SK-N-SH treated with all-trans-retinoic acid at 6 μM for 48 hours (cell line): Measurements from ENCODE around the gene ELF5.

Source experiments
- ATAC-seq: fragments of 200-7000 bp; cut with Tn5 transposase; 3 replicates; pipeline ENCODE4 v1.9.1; 2020; ENCODE audit warnings: mild to moderate bottlenecking, moderate library complexity
- ARNTL ChIP-seq: fragments of 450-650 bp; formaldehyde crosslinking; IDR thresholded peaks from 2 replicates; pipeline ENCODE4 v1.5.0; 2020; ENCODE audit warnings: low read depth, mild to moderate bottlenecking, moderate library complexity, borderline replicate concordance
- BACH2 ChIP-seq: fragments of 250-450 bp; sonication (Bioruptor Pico); IDR thresholded peaks from 2 replicates; pipeline ENCODE4 v1.9.0; 2021; ENCODE audit warnings: mild to moderate bottlenecking, borderline replicate concordance
- CSDC2 ChIP-seq: fragments of 250-450 bp; sonication (Bioruptor Pico); IDR thresholded peaks from 2 replicates; pipeline ENCODE4 v1.5.0; 2020; ENCODE audit warnings: mild to moderate bottlenecking, moderate library complexity
- ESRRG ChIP-seq: fragments of 250-450 bp; sonication (Bioruptor Pico); IDR thresholded peaks from 2 replicates; pipeline ENCODE4 v1.6.1; 2021; ENCODE audit warnings: mild to moderate bottlenecking
- GLIS3 ChIP-seq: fragments of 250-450 bp; sonication (Bioruptor Pico); IDR thresholded peaks from 2 replicates; pipeline ENCODE4 v1.5.0; 2020; ENCODE audit warnings: mild to moderate bottlenecking, moderate library complexity
- ISL1 ChIP-seq: fragments of 250-450 bp; sonication (Bioruptor Pico); IDR thresholded peaks from 2 replicates; pipeline ENCODE4 v2.1.2; 2022; ENCODE audit warnings: mild to moderate bottlenecking, moderate library complexity
- PPARA ChIP-seq: fragments of 250-450 bp; sonication (Bioruptor Pico); IDR thresholded peaks from 2 replicates; pipeline ENCODE4 v1.5.0; 2020; ENCODE audit warnings: mild to moderate bottlenecking, borderline replicate concordance
- RARB ChIP-seq: fragments of 250-450 bp; sonication (Bioruptor Pico); IDR thresholded peaks from 2 replicates; pipeline ENCODE4 v1.8.0; 2021; ENCODE audit warnings: mild to moderate bottlenecking, moderate library complexity
- SNAI2 ChIP-seq: fragments of 250-450 bp; sonication (Bioruptor Pico); IDR thresholded peaks from 2 replicates; pipeline ENCODE4 v1.5.0; 2020; ENCODE audit warnings: mild to moderate bottlenecking, moderate library complexity
- TCF4 ChIP-seq: fragments of 250-450 bp; sonication (Bioruptor Pico); IDR thresholded peaks from 2 replicates; pipeline ENCODE4 v1.8.0; 2021; ENCODE audit warnings: mild to moderate bottlenecking, moderate library complexity, borderline replicate concordance
- TOX ChIP-seq: fragments of 250-450 bp; sonication (Bioruptor Pico); IDR thresholded peaks from 2 replicates; pipeline ENCODE4 v1.8.0; 2021; ENCODE audit warnings: mild to moderate bottlenecking, moderate library complexity, borderline replicate concordance
- TSHZ2 ChIP-seq: fragments of 250-450 bp; sonication (Bioruptor Pico); IDR thresholded peaks from 2 replicates; pipeline ENCODE4 v1.5.0; 2020; ENCODE audit warnings: mild to moderate bottlenecking, moderate library complexity
- ZC3H10 ChIP-seq: fragments of 250-450 bp; sonication (Bioruptor Pico); IDR thresholded peaks from 2 replicates; pipeline ENCODE4 v1.5.1; 2021; ENCODE audit warnings: mild to moderate bottlenecking, moderate library complexity
- ZFP3 ChIP-seq: fragments of 250-450 bp; sonication (Bioruptor Pico); IDR thresholded peaks from 2 replicates; pipeline ENCODE4 v1.5.0; 2020; ENCODE audit warnings: mild to moderate bottlenecking, moderate library complexity
- ZFP30 ChIP-seq: fragments of 450-650 bp; formaldehyde crosslinking; IDR thresholded peaks from 2 replicates; pipeline ENCODE4 v1.5.0; 2022; ENCODE audit warnings: mild to moderate bottlenecking, moderate library complexity
- ZNF70 ChIP-seq: fragments of 450-650 bp; formaldehyde crosslinking; IDR thresholded peaks from 2 replicates; pipeline ENCODE4 v1.5.0; 2020; ENCODE audit warnings: mild to moderate bottlenecking, moderate library complexity
- ZNF8 ChIP-seq: fragments of 450-650 bp; formaldehyde crosslinking; IDR thresholded peaks from 2 replicates; pipeline ENCODE4 v1.5.0; 2020; ENCODE audit warnings: mild to moderate bottlenecking, moderate library complexity
- TF ChIP-seq, protein P1 (sequence below): fragments of 250-450 bp; sonication (Bioruptor Pico); IDR thresholded peaks from 2 replicates; pipeline ENCODE4 v1.8.0; 2021; ENCODE audit warnings: low read depth, mild to moderate bottlenecking, moderate library complexity, borderline replicate concordance
- TF ChIP-seq, protein P2 (sequence below): fragments of 250-450 bp; sonication (Bioruptor Pico); IDR thresholded peaks from 2 replicates; pipeline ENCODE4 v1.8.0; 2020; ENCODE audit warnings: mild to moderate bottlenecking, moderate library complexity, borderline replicate concordance
- TF ChIP-seq, protein P3 (sequence below): fragments of 250-450 bp; sonication (Bioruptor Pico); IDR thresholded peaks from 2 replicates; pipeline ENCODE4 v1.5.1; 2020; ENCODE audit warnings: low read depth, mild to moderate bottlenecking, moderate library complexity

The ELF5 gene

GRCh38 chr11:34449013-34449412 lies 64.6 kb downstream of the ELF5 start:
- TF ChIP-seq ESRRG = no peak
- no peak for TF ChIP-seq ISL1 (CRISPR knock-in tag)
- no peak for TF ChIP-seq ZC3H10
- no peak for TF ChIP-seq ARNTL (CRISPR knock-in tag)
- TF ChIP-seq ZNF70 (CRISPR knock-in tag) = no peak
- TF ChIP-seq ZFP3 (CRISPR knock-in tag) = no peak
- TF ChIP-seq TCF4 (CRISPR knock-in tag) = no peak
- TF ChIP-seq RARB (CRISPR knock-in tag) = no peak
- TF ChIP-seq TSHZ2 (CRISPR knock-in tag) = no peak
- TF ChIP-seq PPARA = no peak
- TF ChIP-seq, protein P1, sequence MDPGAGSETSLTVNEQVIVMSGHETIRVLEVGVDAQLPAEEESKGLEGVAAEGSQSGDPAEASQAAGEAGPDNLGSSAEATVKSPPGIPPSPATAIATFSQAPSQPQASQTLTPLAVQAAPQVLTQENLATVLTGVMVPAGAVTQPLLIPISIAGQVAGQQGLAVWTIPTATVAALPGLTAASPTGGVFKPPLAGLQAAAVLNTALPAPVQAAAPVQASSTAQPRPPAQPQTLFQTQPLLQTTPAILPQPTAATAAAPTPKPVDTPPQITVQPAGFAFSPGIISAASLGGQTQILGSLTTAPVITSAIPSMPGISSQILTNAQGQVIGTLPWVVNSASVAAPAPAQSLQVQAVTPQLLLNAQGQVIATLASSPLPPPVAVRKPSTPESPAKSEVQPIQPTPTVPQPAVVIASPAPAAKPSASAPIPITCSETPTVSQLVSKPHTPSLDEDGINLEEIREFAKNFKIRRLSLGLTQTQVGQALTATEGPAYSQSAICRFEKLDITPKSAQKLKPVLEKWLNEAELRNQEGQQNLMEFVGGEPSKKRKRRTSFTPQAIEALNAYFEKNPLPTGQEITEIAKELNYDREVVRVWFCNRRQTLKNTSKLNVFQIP (CRISPR knock-in tag) = no peak
- no peak for TF ChIP-seq ZNF8 (CRISPR knock-in tag)
- no peak for TF ChIP-seq CSDC2
- TF ChIP-seq ZFP30 (CRISPR knock-in tag) = no peak
- TF ChIP-seq, protein P2, sequence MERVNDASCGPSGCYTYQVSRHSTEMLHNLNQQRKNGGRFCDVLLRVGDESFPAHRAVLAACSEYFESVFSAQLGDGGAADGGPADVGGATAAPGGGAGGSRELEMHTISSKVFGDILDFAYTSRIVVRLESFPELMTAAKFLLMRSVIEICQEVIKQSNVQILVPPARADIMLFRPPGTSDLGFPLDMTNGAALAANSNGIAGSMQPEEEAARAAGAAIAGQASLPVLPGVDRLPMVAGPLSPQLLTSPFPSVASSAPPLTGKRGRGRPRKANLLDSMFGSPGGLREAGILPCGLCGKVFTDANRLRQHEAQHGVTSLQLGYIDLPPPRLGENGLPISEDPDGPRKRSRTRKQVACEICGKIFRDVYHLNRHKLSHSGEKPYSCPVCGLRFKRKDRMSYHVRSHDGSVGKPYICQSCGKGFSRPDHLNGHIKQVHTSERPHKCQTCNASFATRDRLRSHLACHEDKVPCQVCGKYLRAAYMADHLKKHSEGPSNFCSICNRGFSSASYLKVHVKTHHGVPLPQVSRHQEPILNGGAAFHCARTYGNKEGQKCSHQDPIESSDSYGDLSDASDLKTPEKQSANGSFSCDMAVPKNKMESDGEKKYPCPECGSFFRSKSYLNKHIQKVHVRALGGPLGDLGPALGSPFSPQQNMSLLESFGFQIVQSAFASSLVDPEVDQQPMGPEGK (CRISPR knock-in tag) = no peak
- TF ChIP-seq BACH2 (CRISPR knock-in tag) = no peak
- no peak for TF ChIP-seq GLIS3 (CRISPR knock-in tag)
- TF ChIP-seq, all 23 proteins: peak for 0

GRCh38 chr11:34448223-34448994 lies 65.2 kb downstream of the ELF5 start:
- ATAC-seq = no peak

More at GRCh38 chr11:34449013-34449412, 64.6 kb downstream of the ELF5 start:
- ATAC-seq = no peak

GRCh38 chr11:34447044-34447443 lies 66.5 kb downstream of the ELF5 start:
- no peak for ATAC-seq

More at GRCh38 chr11:34448223-34448994, 65.2 kb downstream of the ELF5 start:
- no peak for TF ChIP-seq CSDC2
- TF ChIP-seq, protein P2 (CRISPR knock-in tag) = no peak
- TF ChIP-seq, protein P3, sequence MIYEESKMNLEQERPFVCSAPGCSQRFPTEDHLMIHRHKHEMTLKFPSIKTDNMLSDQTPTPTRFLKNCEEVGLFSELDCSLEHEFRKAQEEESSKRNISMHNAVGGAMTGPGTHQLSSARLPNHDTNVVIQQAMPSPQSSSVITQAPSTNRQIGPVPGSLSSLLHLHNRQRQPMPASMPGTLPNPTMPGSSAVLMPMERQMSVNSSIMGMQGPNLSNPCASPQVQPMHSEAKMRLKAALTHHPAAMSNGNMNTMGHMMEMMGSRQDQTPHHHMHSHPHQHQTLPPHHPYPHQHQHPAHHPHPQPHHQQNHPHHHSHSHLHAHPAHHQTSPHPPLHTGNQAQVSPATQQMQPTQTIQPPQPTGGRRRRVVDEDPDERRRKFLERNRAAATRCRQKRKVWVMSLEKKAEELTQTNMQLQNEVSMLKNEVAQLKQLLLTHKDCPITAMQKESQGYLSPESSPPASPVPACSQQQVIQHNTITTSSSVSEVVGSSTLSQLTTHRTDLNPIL = no peak

More at GRCh38 chr11:34447044-34447443, 66.5 kb downstream of the ELF5 start:
- TF ChIP-seq TSHZ2 (CRISPR knock-in tag) (no peak), ISL1 (CRISPR knock-in tag) (no peak), TOX (CRISPR knock-in tag) (no peak), BACH2 (CRISPR knock-in tag) (no peak), SNAI2 (no peak), ZNF8 (CRISPR knock-in tag) (no peak), ZFP3 (CRISPR knock-in tag) (no peak), GLIS3 (CRISPR knock-in tag) (no peak)
- TF ChIP-seq, protein P2 (CRISPR knock-in tag) = no peak
